GM21717 (cell line): Measurements from ENCODE around the gene HMOX2.

Experiments used
- ATAC-seq: cut with Tn5 transposase; IDR thresholded peaks from one replicate; pipeline ENCODE4 v1.9.1; 2021; ENCODE audit warnings: mild to moderate bottlenecking, moderate library complexity; ENCODE audit not compliant: unreplicated experiment

The HMOX2 gene

GRCh38 chr16:4499196-4499555 lies 23.0 kb downstream of the HMOX2 start:
- ATAC-seq: no peak

GRCh38 chr16:4500272-4500671 lies 24.1 kb downstream of the HMOX2 start:
- no peak for ATAC-seq

GRCh38 chr16:4501071-4501478 lies 24.9 kb downstream of the HMOX2 start:
- no peak for ATAC-seq

GRCh38 chr16:4505356-4506147 lies 29.4 kb downstream of the HMOX2 start:
- ATAC-seq: peak; percentile 74

- no peak for ATAC-seq
Observed at GRCh38 chr16:4506450-4506849, 30.3 kb downstream of the HMOX2 start.

GRCh38 chr16:4507588-4508345 lies 31.6 kb downstream of the HMOX2 start:
- ATAC-seq: no peak

GRCh38 chr16:4508806-4509205 lies 32.6 kb downstream of the HMOX2 start:
- ATAC-seq: no peak

GRCh38 chr16:4509420-4509819 lies 33.2 kb downstream of the HMOX2 start:
- ATAC-seq: no peak

GRCh38 chr16:4510131-4510530 lies 33.9 kb downstream of the HMOX2 start:
- no peak for ATAC-seq

GRCh38 chr16:4510747-4511426 lies 34.7 kb downstream of the HMOX2 start:
- ATAC-seq: no peak

- ATAC-seq: no peak
Observed at GRCh38 chr16:4511441-4512082, 35.4 kb downstream of the HMOX2 start.

- ATAC-seq: no peak
Observed at GRCh38 chr16:4512473-4512872, 36.3 kb downstream of the HMOX2 start.

- no peak for ATAC-seq
Observed at GRCh38 chr16:4513086-4513860, 37.1 kb downstream of the HMOX2 start.

GRCh38 chr16:4513881-4514280 lies 37.7 kb downstream of the HMOX2 start:
- no peak for ATAC-seq

- ATAC-seq: no peak
Observed at GRCh38 chr16:4514606-4515005, 38.4 kb downstream of the HMOX2 start.

GRCh38 chr16:4515611-4516233 lies 39.5 kb downstream of the HMOX2 start:
- no peak for ATAC-seq

GRCh38 chr16:4517812-4518680 lies 41.8 kb downstream of the HMOX2 start:
- no peak for ATAC-seq

GRCh38 chr16:4519274-4520058 lies 43.3 kb downstream of the HMOX2 start:
- no peak for ATAC-seq
